ENCODE measurements around the gene ELMO2.
A peak's percentile ranks its signal among the peaks of the same experiment; 100 is the strongest.

Gene ELMO2

GRCh38 chr20:46367234-46367633 lies 39.2 kb downstream of the ELMO2 start:
- no peak for DNase-seq (ENCODE audit: low read depth in 2 of 2)

- no peak for DNase-seq (ENCODE audit: low read depth in 2 of 2)
Measured at GRCh38 chr20:46366826-46367225, 39.6 kb downstream of the ELMO2 start.

GRCh38 chr20:46365487-46366220 lies 40.8 kb downstream of the ELMO2 start:
- no peak for DNase-seq (ENCODE audit: low read depth in 2 of 2)

- DNase-seq (ENCODE audit: low read depth in 2 of 2): no peak
Measured at GRCh38 chr20:46364670-46365486, 41.5 kb downstream of the ELMO2 start.

- peak; percentile 80 to 84 for DNase-seq (ENCODE audit: low read depth in 2 of 2)
Measured at GRCh38 chr20:46363874-46364669, 42.3 kb downstream of the ELMO2 start.

GRCh38 chr20:46362921-46363867 lies 43.2 kb downstream of the ELMO2 start:
- no peak for DNase-seq (ENCODE audit: low read depth in 2 of 2)

GRCh38 chr20:46361811-46362210 lies 44.6 kb downstream of the ELMO2 start:
- DNase-seq (ENCODE audit: low read depth in 2 of 2): no peak

GRCh38 chr20:46361381-46361780 lies 45.0 kb downstream of the ELMO2 start:
- DNase-seq (ENCODE audit: low read depth in 2 of 2): no peak

GRCh38 chr20:46359233-46359751 lies 47.1 kb downstream of the ELMO2 start:
- no peak for DNase-seq (ENCODE audit: low read depth in 2 of 2)

GRCh38 chr20:46358346-46359058 lies 47.9 kb downstream of the ELMO2 start:
- DNase-seq (ENCODE audit: low read depth in 2 of 2): no peak

- no peak for DNase-seq (ENCODE audit: low read depth in 2 of 2)
Measured at GRCh38 chr20:46357030-46357514, 49.3 kb downstream of the ELMO2 start.

- no peak for DNase-seq (ENCODE audit: low read depth in 2 of 2)
Measured at GRCh38 chr20:46356195-46357029, 50.0 kb downstream of the ELMO2 start.

- DNase-seq (ENCODE audit: low read depth in 2 of 2): no peak
Measured at GRCh38 chr20:46355778-46356177, 50.6 kb downstream of the ELMO2 start.

GRCh38 chr20:46354920-46355654 lies 51.3 kb downstream of the ELMO2 start:
- DNase-seq (ENCODE audit: low read depth in 2 of 2): no peak

- no peak for DNase-seq (ENCODE audit: low read depth in 2 of 2)
Measured at GRCh38 chr20:46354207-46354555, 52.2 kb downstream of the ELMO2 start.

- DNase-seq (ENCODE audit: low read depth in 2 of 2): no peak
Measured at GRCh38 chr20:46353500-46354206, 52.8 kb downstream of the ELMO2 start.

- no peak for DNase-seq (ENCODE audit: low read depth in 2 of 2)
Measured at GRCh38 chr20:46352370-46352938, 54.0 kb downstream of the ELMO2 start.

Measured in stimulated activated CD8-positive, alpha-beta memory T cell treated with anti-CD3 and anti-CD28 coated beads, Interleukin-15, amount 100 ng/mL, for 48 hours (primary cell).